Measurements from ENCODE around the gene UNC13B.

The UNC13B gene

GRCh38 chr9:35254237-35254636, 92.4 kb downstream of the UNC13B start:
- H3K27me3 Mint-ChIP-seq = peaks cover 14% of the 10 kb centered on the region
- DNase-seq (ENCODE audit: low spot score in 2 of 2) (no peak), ATAC-seq (replicated peaks; ENCODE audit: extremely low read depth, poor library complexity, severe bottlenecking) (no peak)
- H3K4me1 Mint-ChIP-seq = no peaks in the 10 kb centered on the region
- no peak overlapping the region for H3K27ac Mint-ChIP-seq (ENCODE audit: low read depth)
- no peaks in the 10 kb centered on the region for H3K9me3 Mint-ChIP-seq
- no peak overlapping the region for H3K4me3 Mint-ChIP-seq
- no peaks in the 10 kb centered on the region for H3K36me3 Mint-ChIP-seq (ENCODE audit: insufficient read depth)

- H3K4me3 Mint-ChIP-seq = no peak overlapping the region
- H3K9me3 Mint-ChIP-seq = no peaks in the 10 kb centered on the region
- H3K27me3 Mint-ChIP-seq = peaks cover 5% of the 10 kb centered on the region
- H3K4me1 Mint-ChIP-seq = no peaks in the 10 kb centered on the region
- ATAC-seq (replicated peaks; ENCODE audit: extremely low read depth, poor library complexity, severe bottlenecking) = no peak
- H3K36me3 Mint-ChIP-seq (ENCODE audit: insufficient read depth) = no peaks in the 10 kb centered on the region
- DNase-seq (ENCODE audit: low spot score in 2 of 2) = no peak
- H3K27ac Mint-ChIP-seq (ENCODE audit: low read depth) = no peak overlapping the region
These were observed 93.4 kb downstream of the UNC13B start for GRCh38 chr9:35254984-35255857.

- H3K36me3 Mint-ChIP-seq (ENCODE audit: insufficient read depth) = no peaks in the 10 kb centered on the region
- ATAC-seq (replicated peaks; ENCODE audit: extremely low read depth, poor library complexity, severe bottlenecking) (no peak), DNase-seq (ENCODE audit: low spot score in 2 of 2) (no peak)
- no peak overlapping the region for H3K4me3 Mint-ChIP-seq
- no peaks in the 10 kb centered on the region for H3K9me3 Mint-ChIP-seq
- H3K4me1 Mint-ChIP-seq = no peaks in the 10 kb centered on the region
- no peak overlapping the region for H3K27ac Mint-ChIP-seq (ENCODE audit: low read depth)
- H3K27me3 Mint-ChIP-seq = no peaks in the 10 kb centered on the region
These were observed 96.3 kb downstream of the UNC13B start for GRCh38 chr9:35257986-35258659.

GRCh38 chr9:35258660-35259474, 97.1 kb downstream of the UNC13B start:
- no peak for DNase-seq (ENCODE audit: low spot score in 2 of 2)
- Mint-ChIP-seq H3K9me3 (no peaks in the 10 kb centered on the region), H3K4me3 (no peak overlapping the region), H3K27me3 (peaks cover 4% of the 10 kb centered on the region), H3K4me1 (no peaks in the 10 kb centered on the region), H3K36me3 (ENCODE audit: insufficient read depth) (no peaks in the 10 kb centered on the region), H3K27ac (ENCODE audit: low read depth) (no peak overlapping the region)
- ATAC-seq (replicated peaks; ENCODE audit: extremely low read depth, poor library complexity, severe bottlenecking) = no peak

- Mint-ChIP-seq H3K4me3 (no peak overlapping the region), H3K27ac (ENCODE audit: low read depth) (no peak overlapping the region), H3K9me3 (no peaks in the 10 kb centered on the region), H3K27me3 (peaks cover 17% of the 10 kb centered on the region), H3K4me1 (no peaks in the 10 kb centered on the region), H3K36me3 (ENCODE audit: insufficient read depth) (no peaks in the 10 kb centered on the region)
- ATAC-seq (replicated peaks; ENCODE audit: extremely low read depth, poor library complexity, severe bottlenecking) = no peak
- DNase-seq (ENCODE audit: low spot score in 2 of 2) = no peak
These were observed 98.4 kb downstream of the UNC13B start for GRCh38 chr9:35260186-35260585.

- H3K4me1 Mint-ChIP-seq = no peaks in the 10 kb centered on the region
- H3K4me3 Mint-ChIP-seq = no peak overlapping the region
- no peak for DNase-seq (ENCODE audit: low spot score in 2 of 2)
- no peaks in the 10 kb centered on the region for H3K36me3 Mint-ChIP-seq (ENCODE audit: insufficient read depth)
- H3K9me3 Mint-ChIP-seq = no peaks in the 10 kb centered on the region
- no peak for ATAC-seq (replicated peaks; ENCODE audit: extremely low read depth, poor library complexity, severe bottlenecking)
- peaks cover 21% of the 10 kb centered on the region for H3K27me3 Mint-ChIP-seq
- no peak overlapping the region for H3K27ac Mint-ChIP-seq (ENCODE audit: low read depth)
These were observed 100.3 kb downstream of the UNC13B start for GRCh38 chr9:35262064-35262463.

GRCh38 chr9:35267710-35268109, 105.9 kb downstream of the UNC13B start:
- DNase-seq (ENCODE audit: low spot score in 2 of 2) (no peak), ATAC-seq (replicated peaks; ENCODE audit: extremely low read depth, poor library complexity, severe bottlenecking) (no peak)
- no peak overlapping the region for H3K4me3 Mint-ChIP-seq
- no peaks in the 10 kb centered on the region for H3K36me3 Mint-ChIP-seq (ENCODE audit: insufficient read depth)
- peaks cover 60% of the 10 kb centered on the region for H3K27me3 Mint-ChIP-seq
- H3K9me3 Mint-ChIP-seq = no peaks in the 10 kb centered on the region
- no peaks in the 10 kb centered on the region for H3K4me1 Mint-ChIP-seq
- H3K27ac Mint-ChIP-seq (ENCODE audit: low read depth) = no peak overlapping the region

GRCh38 chr9:35269919-35270318, 108.1 kb downstream of the UNC13B start:
- ATAC-seq (replicated peaks; ENCODE audit: extremely low read depth, poor library complexity, severe bottlenecking) = no peak
- Mint-ChIP-seq H3K36me3 (ENCODE audit: insufficient read depth) (no peaks in the 10 kb centered on the region), H3K27me3 (peaks cover 54% of the 10 kb centered on the region), H3K27ac (ENCODE audit: low read depth) (no peak overlapping the region), H3K9me3 (no peaks in the 10 kb centered on the region), H3K4me1 (no peaks in the 10 kb centered on the region), H3K4me3 (no peak overlapping the region)
- DNase-seq (ENCODE audit: low spot score in 2 of 2) = no peak

- Mint-ChIP-seq H3K9me3 (no peaks in the 10 kb centered on the region), H3K4me3 (no peak overlapping the region), H3K27ac (ENCODE audit: low read depth) (no peak overlapping the region), H3K4me1 (no peaks in the 10 kb centered on the region), H3K27me3 (peaks cover 49% of the 10 kb centered on the region), H3K36me3 (ENCODE audit: insufficient read depth) (no peaks in the 10 kb centered on the region)
- ATAC-seq (replicated peaks; ENCODE audit: extremely low read depth, poor library complexity, severe bottlenecking) = no peak
- DNase-seq (ENCODE audit: low spot score in 2 of 2) = no peak
These were observed 109.8 kb downstream of the UNC13B start for GRCh38 chr9:35271637-35272036.

GRCh38 chr9:35272989-35273388, 111.2 kb downstream of the UNC13B start:
- no peak overlapping the region for H3K4me3 Mint-ChIP-seq
- no peak for ATAC-seq (replicated peaks; ENCODE audit: extremely low read depth, poor library complexity, severe bottlenecking)
- no peaks in the 10 kb centered on the region for H3K9me3 Mint-ChIP-seq
- H3K27me3 Mint-ChIP-seq = peaks cover 39% of the 10 kb centered on the region
- H3K27ac Mint-ChIP-seq (ENCODE audit: low read depth) = no peak overlapping the region
- no peaks in the 10 kb centered on the region for H3K36me3 Mint-ChIP-seq (ENCODE audit: insufficient read depth)
- DNase-seq (ENCODE audit: low spot score in 2 of 2) = no peak
- peaks cover 6% of the 10 kb centered on the region for H3K4me1 Mint-ChIP-seq

- DNase-seq (ENCODE audit: low spot score in 2 of 2) (no peak), ATAC-seq (replicated peaks; ENCODE audit: extremely low read depth, poor library complexity, severe bottlenecking) (no peak)
- Mint-ChIP-seq H3K36me3 (ENCODE audit: insufficient read depth) (no peaks in the 10 kb centered on the region), H3K4me1 (peaks cover 6% of the 10 kb centered on the region), H3K27ac (ENCODE audit: low read depth) (no peak overlapping the region), H3K27me3 (peaks cover 33% of the 10 kb centered on the region), H3K9me3 (no peaks in the 10 kb centered on the region), H3K4me3 (no peak overlapping the region)
These were observed 111.8 kb downstream of the UNC13B start for GRCh38 chr9:35273591-35273990.

GRCh38 chr9:35274993-35275392, 113.2 kb downstream of the UNC13B start:
- H3K4me3 Mint-ChIP-seq = no peak overlapping the region
- peaks cover 6% of the 10 kb centered on the region for H3K4me1 Mint-ChIP-seq
- H3K27me3 Mint-ChIP-seq = peaks cover 25% of the 10 kb centered on the region
- no peak overlapping the region for H3K27ac Mint-ChIP-seq (ENCODE audit: low read depth)
- ATAC-seq (replicated peaks; ENCODE audit: extremely low read depth, poor library complexity, severe bottlenecking) (no peak), DNase-seq (ENCODE audit: low spot score in 2 of 2) (no peak)
- H3K36me3 Mint-ChIP-seq (ENCODE audit: insufficient read depth) = no peaks in the 10 kb centered on the region
- H3K9me3 Mint-ChIP-seq = no peaks in the 10 kb centered on the region

Measured in central memory CD8-positive, alpha-beta T cell (primary cell).